Mammary epithelial cell (primary cell): ENCODE data around the gene GP5.

ENCODE experiments used
- CTCF ChIP-seq, 2 donors: IDR thresholded peaks in 1 of 2; conservative IDR thresholded peaks in 1 of 2; 2 replicates each; pipeline ENCODE4 v1.5.1; 2011 to 2012; ENCODE audit warnings: inconsistent platforms in 2 of 2, low read length in 2 of 2, mild to moderate bottlenecking in 2 of 2, control low read depth in 1 of 2, low read depth in 1 of 2; ENCODE audit not compliant: insufficient read depth in 1 of 2; ENCODE audit errors: extremely low read depth in 1 of 2
- EZH2 ChIP-seq: IDR thresholded peaks from 2 replicates; pipeline ENCODE4 v1.6.1; 2012; ENCODE audit warnings: low read length, inconsistent platforms, borderline replicate concordance

- TF ChIP-seq CTCF (conservative IDR thresholded peaks at IDR 0.05 in 1 of 2, IDR thresholded peaks at IDR 0.05 in 1 of 2; ENCODE audit: extremely low read depth in 1 of 2, insufficient read depth in 1 of 2, low read depth in 1 of 2, low read length in 2 of 2) (no peak), EZH2 (no peak)
Observed at GRCh38 chr3:194431554-194431953, 32.5 kb upstream of the GP5 start.
